ENCODE data around the gene SPACA7. TPM values are rescaled to one million over a fixed set of nuclear protein-coding genes. Genes with fewer than 3 reads are reported as not detected.

Gene SPACA7
- total and polyA plus RNA-seq, 2 of the 13 experiments (the other 11 are each of a cell fraction or from before 2014, with no cell fraction given): not detected

- FAIRE-seq: no peak
- in situ Hi-C loops (cut with HindIII; ENCODE audit: extremely low pct_ligation_motif_present, low pct_unique_long_range_greater_than_20kb) (no loop called here), intact Hi-C loops (cut with micrococcal nuclease; ENCODE audit: unreplicated experiment) (no loop called here)
- ChIA-PET POLR2A (no interaction called here), CTCF (ENCODE audit: low intra/inter-chr PET ratio, low total read pairs) (no interaction called here)
- Histone ChIP-seq H3K9me3 (ENCODE audit: low read length) (no peaks in the 10 kb centered on the region), H3K27me3 (ENCODE audit: control insufficient read depth in 1 of 2, insufficient read depth in 2 of 2, low read length in 2 of 2) (peaks cover 12 to 62% of the 10 kb centered on the region in 2 experiments; a peak in 4 of 5 replicates), H4K20me1 (ENCODE audit: insufficient read depth, low read length) (no peaks in the 10 kb centered on the region), H3K79me2 (ENCODE audit: insufficient read depth, low read length) (no peaks in the 10 kb centered on the region), H3K9ac (ENCODE audit: insufficient read depth, low read depth, low read length) (no peak overlapping the region), H3K36me3 (replicated peaks in 1 of 2; ENCODE audit: control insufficient read depth in 1 of 2, insufficient read depth in 2 of 2, low read length in 2 of 2) (no peaks in the 10 kb centered on the region), H3K27ac (ENCODE audit: extremely low read length, insufficient read depth, low read length) (no peak overlapping the region), H3K4me2 (ENCODE audit: low read depth, low read length) (no peak overlapping the region), H3K4me3 (replicated peaks in 1 of 3; ENCODE audit: insufficient read depth in 1 of 3, low read depth in 2 of 3, low read length in 3 of 3) (no peak overlapping the region), H3K4me1 (ENCODE audit: insufficient read depth, low read length) (no peaks in the 10 kb centered on the region), H2AFZ (ENCODE audit: low read length) (no peak overlapping the region)
- WGBS (ENCODE audit: low lambda C conversion rate): 36% methylated on average over 8 of the region's 17 CpGs
- peak; percentile 27; the same call in 1 of the 3 replicates for ATAC-seq
- BruUV-seq (replicated peaks): no TSS peak
- TF ChIP-seq ZNF597 (CRISPR knock-in tag; IDR thresholded peaks at IDR 0.05) (no peak), ZBTB3 (CRISPR knock-in tag; IDR thresholded peaks at IDR 0.05; ENCODE audit: borderline replicate concordance, low read depth) (no peak), KLF15 (CRISPR knock-in tag; IDR thresholded peaks at IDR 0.05; ENCODE audit: borderline replicate concordance) (no peak), HDAC1 (CRISPR knock-in tag; IDR thresholded peaks at IDR 0.05) (no peak), ZFAT (CRISPR knock-in tag; conservative IDR thresholded peaks at IDR 0.05) (no peak), CERS6 (CRISPR knock-in tag; IDR thresholded peaks at IDR 0.05) (no peak), ZNF354B (CRISPR knock-in tag; IDR thresholded peaks at IDR 0.05) (no peak), EEA1 (CRISPR knock-in tag; IDR thresholded peaks at IDR 0.05; ENCODE audit: borderline replicate concordance) (no peak), ZNF331 (CRISPR knock-in tag; IDR thresholded peaks at IDR 0.05) (no peak)
- DNase-seq (ENCODE audit: low spot score): no peak
Observed at GRCh38 chr13:112326821-112327370, 49.3 kb upstream of the SPACA7 start.

All from HepG2 (cell line).